Endothelial cell of umbilical vein (primary cell): ENCODE data around the gene EPB41L1. TPM values are rescaled to one million over a fixed set of nuclear protein-coding genes. Genes with fewer than 3 reads are reported as not detected.

Experiments used
- BruUV-seq: library from RNA; stranded (reverse); fragments of 400-500 nt; replicated peaks from 2 replicates; lab custom pipeline; 2021; lab: Mats Ljungman, UMichigan
- CTCF ChIA-PET: fragments of 300-600, 350-600 bp; sonication (Branson Sonifier 250); formaldehyde crosslinking; loops from one replicate; lab custom pipeline; 2021; ENCODE audit warnings: antibody characterized with exemption, inconsistent platforms; lab: Charles Lee
- POLR2A ChIA-PET: fragments of 300-600, 350-600 bp; sonication (Branson Sonifier 250); formaldehyde crosslinking; loops from one replicate; lab custom pipeline; 2021; ENCODE audit warnings: antibody characterized with exemption, inconsistent platforms; lab: Charles Lee
- DNase-seq: peaks from one replicate; pipeline ENCODE4 v3.0.0-alpha.2; 2011; ENCODE audit warnings: low read depth, low spot score
- FAIRE-seq: peaks from 2 replicates; lab custom pipeline; 2011; peaks lifted over from hg19 to GRCh38; lab: Jason Lieb, UNC
- H2AFZ ChIP-seq: 2 replicates; pipeline ENCODE4 v1.6.0; 2012; ENCODE audit warnings: low read depth, low read length, control low read depth, inconsistent platforms
- H3K27ac ChIP-seq: 2 replicates; pipeline ENCODE4 v1.5.1; 2011; ENCODE audit warnings: low read depth, mild to moderate bottlenecking, control low read depth, low read length, moderate library complexity; ENCODE audit not compliant: insufficient read depth
- H3K27me3 ChIP-seq, 2 experiments: 2 replicates each; pipeline versions ENCODE4 v1.6.0 to v1.6.1; 2011; ENCODE audit warnings: low read length in 2 of 2, mixed read lengths in 1 of 2; ENCODE audit not compliant: control insufficient read depth in 2 of 2, insufficient read depth in 2 of 2
- H3K36me3 ChIP-seq, 2 experiments: 2 replicates in 1 of 2; 3 replicates in 1 of 2; pipeline ENCODE4 v1.5.1; 2011; ENCODE audit warnings: low read length in 2 of 2, mild to moderate bottlenecking in 1 of 2, moderate library complexity in 1 of 2; ENCODE audit not compliant: control insufficient read depth in 2 of 2, insufficient read depth in 2 of 2; ENCODE audit errors: extremely low read depth in 1 of 2
- H3K4me1 ChIP-seq: 3 replicates; pipeline ENCODE4 v1.5.1; 2011; ENCODE audit warnings: mild to moderate bottlenecking, low read length; ENCODE audit not compliant: control insufficient read depth, insufficient read depth; ENCODE audit errors: extremely low read depth
- H3K4me2 ChIP-seq: 2 replicates; pipeline ENCODE4 v1.6.1; 2011; ENCODE audit warnings: low read length, control low read depth, mixed read lengths; ENCODE audit not compliant: insufficient read depth
- H3K4me3 ChIP-seq, 3 experiments: fragments of 200-600 bp in 1 of 3; sonication (generic), shearing (Covaris generic) in 1 of 3; replicated peaks in 1 of 3; 2 replicates each; pipeline ENCODE4 v1.5.1; 2011 to 2016; ENCODE audit warnings: control low read depth in 3 of 3, low read length in 3 of 3, mild to moderate bottlenecking in 2 of 3, inconsistent platforms in 1 of 3, low read depth in 1 of 3, moderate library complexity in 1 of 3; ENCODE audit not compliant: insufficient read depth in 1 of 3
- H3K79me2 ChIP-seq: 2 replicates; pipeline ENCODE4 v1.6.0; 2012; ENCODE audit warnings: low read length, inconsistent platforms; ENCODE audit not compliant: control insufficient read depth, insufficient read depth
- H3K9ac ChIP-seq: replicated peaks from 2 replicates; pipeline ENCODE3; 2011; ENCODE audit warnings: low read length, control low read depth; ENCODE audit not compliant: insufficient read depth; ENCODE audit errors: extremely low read depth
- H3K9me1 ChIP-seq: replicated peaks from 3 replicates; pipeline ENCODE4 v1.6.0; 2011; ENCODE audit warnings: mild to moderate bottlenecking, low read length; ENCODE audit not compliant: control insufficient read depth, insufficient read depth; ENCODE audit errors: extremely low read depth
- H3K9me3 ChIP-seq: replicated peaks from 2 replicates; pipeline ENCODE4 v1.5.1; 2012; ENCODE audit warnings: low read length, inconsistent platforms; ENCODE audit not compliant: control insufficient read depth, insufficient read depth
- H4K20me1 ChIP-seq: replicated peaks from 2 replicates; pipeline ENCODE3; 2011; ENCODE audit warnings: mild to moderate bottlenecking, low read length; ENCODE audit not compliant: control insufficient read depth, insufficient read depth; ENCODE audit errors: extremely low read depth
- EZH2 ChIP-seq: IDR thresholded peaks from 2 replicates; pipeline ENCODE4 v1.6.1; 2012; ENCODE audit warnings: borderline replicate concordance, low read depth, mild to moderate bottlenecking, moderate library complexity, low read length, inconsistent platforms; ENCODE audit not compliant: severe bottlenecking
- FOS ChIP-seq: IDR thresholded peaks from 2 replicates; pipeline ENCODE4 v1.6.1; 2011; ENCODE audit warnings: mild to moderate bottlenecking, low read length, moderate library complexity, borderline replicate concordance; ENCODE audit not compliant: insufficient read depth
- GATA2 ChIP-seq: IDR thresholded peaks from 2 replicates; pipeline ENCODE4 v1.7.0; 2011; ENCODE audit warnings: low read depth, mild to moderate bottlenecking, moderate library complexity, mixed read lengths, low read length; ENCODE audit not compliant: insufficient read length, insufficient read depth
- MAX ChIP-seq: IDR thresholded peaks from 2 replicates; pipeline ENCODE4 v1.6.1; 2011; ENCODE audit not compliant: insufficient read depth, insufficient read length
- POLR2AphosphoS5 ChIP-seq: IDR thresholded peaks from 2 replicates; pipeline ENCODE4 v1.6.1; 2012; ENCODE audit warnings: low read depth, mild to moderate bottlenecking, control low read depth, low read length, moderate library complexity; ENCODE audit not compliant: insufficient read depth
- dilution Hi-C: fragments of 300-500 bp; cut with MboI; formaldehyde crosslinking; loops from one replicate; pipeline ENCODE4 v1.15.0; 2019; ENCODE audit warnings: low sequenced_read_pairs; ENCODE audit not compliant: extremely low pct_ligation_motif_present
- intact Hi-C: fragments of 100-400 bp; cut with micrococcal nuclease; formaldehyde crosslinking; loops from one replicate; pipeline ENCODE4 v1.10.0; 2022
- polyA plus RNA-seq, 4 experiments: library from polyadenylated mRNA; depleted of rRNA in 3 of 4; stranded (reverse) in 3 of 4; unstranded in 1 of 4; fragments of >200 nt; gene quantifications; 2 replicates each; pipeline versions ENCODE4 v1.2.1 to v1.2.3, GENCODE V29; 2011 to 2012; ENCODE audit warnings: missing spikeins in 1 of 4
- total RNA-seq: library from RNA; stranded (reverse); gene quantifications from 2 replicates; pipeline ENCODE4 v1.2.3, GENCODE V29; 2021
- TF ChIP-seq, protein P1 (sequence below), 2 donors: IDR thresholded peaks; 1 replicate in 1 of 2; 2 replicates in 1 of 2; pipeline ENCODE4 v1.5.1; 2011; ENCODE audit warnings: low read length in 2 of 2, mild to moderate bottlenecking in 2 of 2, moderate library complexity in 2 of 2, control low read depth in 1 of 2, inconsistent platforms in 1 of 2, low read depth in 1 of 2; ENCODE audit not compliant: insufficient read depth in 1 of 2; ENCODE audit errors: extremely low read depth in 1 of 2

EPB41L1 gene
- total and polyA plus RNA-seq, 2 donors (not counting 3 experiments of a cell fraction or from before 2014, with no cell fraction given) = 6.1 to 12.2 TPM

- no peak for FAIRE-seq
- H3K9ac ChIP-seq = no peak overlapping the region
- no peaks in the 10 kb centered on the region for H4K20me1 ChIP-seq
- H3K4me2 ChIP-seq = no peak overlapping the region
- CTCF ChIA-PET = interaction anchor here (0.8 to 6.3 kb wide), 14 partner anchors 10 to 242 kb away, joined by 3 to 203 read pairs (median 6); no protein-coding TSS in a partner anchor
- dilution Hi-C loops = no loop called here
- intact Hi-C loops = no loop called here
- no peaks in the 10 kb centered on the region for H3K9me1 ChIP-seq
- POLR2A ChIA-PET = no interaction called here
- no peak overlapping the region for H2AFZ ChIP-seq
- no TSS peak for BruUV-seq
- H3K27me3 ChIP-seq = peaks cover 0 to 4% of the 10 kb centered on the region in 2 experiments
- TF ChIP-seq GATA2 = no peak
- TF ChIP-seq, protein P1, sequence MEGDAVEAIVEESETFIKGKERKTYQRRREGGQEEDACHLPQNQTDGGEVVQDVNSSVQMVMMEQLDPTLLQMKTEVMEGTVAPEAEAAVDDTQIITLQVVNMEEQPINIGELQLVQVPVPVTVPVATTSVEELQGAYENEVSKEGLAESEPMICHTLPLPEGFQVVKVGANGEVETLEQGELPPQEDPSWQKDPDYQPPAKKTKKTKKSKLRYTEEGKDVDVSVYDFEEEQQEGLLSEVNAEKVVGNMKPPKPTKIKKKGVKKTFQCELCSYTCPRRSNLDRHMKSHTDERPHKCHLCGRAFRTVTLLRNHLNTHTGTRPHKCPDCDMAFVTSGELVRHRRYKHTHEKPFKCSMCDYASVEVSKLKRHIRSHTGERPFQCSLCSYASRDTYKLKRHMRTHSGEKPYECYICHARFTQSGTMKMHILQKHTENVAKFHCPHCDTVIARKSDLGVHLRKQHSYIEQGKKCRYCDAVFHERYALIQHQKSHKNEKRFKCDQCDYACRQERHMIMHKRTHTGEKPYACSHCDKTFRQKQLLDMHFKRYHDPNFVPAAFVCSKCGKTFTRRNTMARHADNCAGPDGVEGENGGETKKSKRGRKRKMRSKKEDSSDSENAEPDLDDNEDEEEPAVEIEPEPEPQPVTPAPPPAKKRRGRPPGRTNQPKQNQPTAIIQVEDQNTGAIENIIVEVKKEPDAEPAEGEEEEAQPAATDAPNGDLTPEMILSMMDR (IDR thresholded peaks at IDR 0.05; ENCODE audit: extremely low read depth in 1 of 2, insufficient read depth in 1 of 2, low read depth in 1 of 2, low read length in 2 of 2) = no peak
- no peak for TF ChIP-seq POLR2AphosphoS5
- no peak for TF ChIP-seq FOS
- TF ChIP-seq EZH2 = no peak
- no peak for TF ChIP-seq MAX
- no peak overlapping the region for H3K27ac ChIP-seq
- H3K9me3 ChIP-seq = no peaks in the 10 kb centered on the region
- no peaks in the 10 kb centered on the region for H3K79me2 ChIP-seq
- H3K4me3 ChIP-seq = no peak overlapping the region
- no peaks in the 10 kb centered on the region for H3K4me1 ChIP-seq
- H3K36me3 ChIP-seq = no peaks in the 10 kb centered on the region
- DNase-seq = no peak
Measured at GRCh38 chr20:36200451-36200850, 45.9 kb downstream of the EPB41L1 start.
